Inflammatory macrophage treated with lipopolysaccharide for 1 hour (primary cell): ENCODE data around the gene SSX2IP.
"Not testable (repeated sequence)": the region's sequence is repeated elsewhere in the genome, so short reads cannot be mapped to it uniquely, and the experiment has no call there.

Experiments used
- DNase-seq, 2 donors: peaks; one replicate each; pipeline ENCODE4 v3.0.0-alpha.2; 2020 to 2022

SSX2IP gene

DNA sequence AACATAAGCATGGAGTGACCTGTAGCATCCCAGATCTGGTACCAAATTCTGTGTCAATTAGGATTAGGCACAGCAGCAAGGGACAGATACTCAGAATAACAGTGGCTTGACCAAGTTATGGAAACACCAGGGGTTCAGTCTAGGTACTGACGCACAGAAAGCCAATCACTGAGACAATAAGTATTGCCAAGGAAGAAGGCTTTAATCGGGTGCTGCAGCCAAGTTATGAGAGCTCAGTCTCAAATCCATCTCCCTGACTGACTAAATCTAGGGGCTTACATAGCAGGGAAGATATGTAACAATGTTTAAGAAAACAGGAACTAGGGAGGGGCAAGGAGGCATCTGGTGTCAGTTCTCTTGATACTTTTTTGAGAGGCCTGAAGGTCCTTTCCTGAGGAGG, 76.4 kb downstream of the SSX2IP start:
- DNase-seq: no peak

DNA sequence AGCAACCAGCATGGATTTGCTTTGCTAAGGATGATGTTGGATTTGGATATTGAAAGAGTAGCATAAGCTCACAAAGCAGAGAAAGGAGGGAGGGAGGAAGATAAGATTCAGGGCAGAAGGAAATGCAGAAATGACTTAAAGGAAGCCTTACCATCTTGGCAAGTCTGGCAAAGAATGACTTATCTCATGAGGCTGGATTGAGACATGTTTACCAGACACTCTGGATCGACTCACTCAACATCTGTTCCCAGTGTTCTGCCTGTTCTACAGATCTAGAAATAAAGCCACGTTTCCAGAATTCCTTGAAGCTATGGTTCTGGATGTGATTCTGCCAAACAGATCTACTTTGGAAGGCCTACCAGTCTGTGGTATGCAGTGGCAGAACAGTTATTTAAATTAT, 77.2 kb downstream of the SSX2IP start:
- no peak for DNase-seq

DNA sequence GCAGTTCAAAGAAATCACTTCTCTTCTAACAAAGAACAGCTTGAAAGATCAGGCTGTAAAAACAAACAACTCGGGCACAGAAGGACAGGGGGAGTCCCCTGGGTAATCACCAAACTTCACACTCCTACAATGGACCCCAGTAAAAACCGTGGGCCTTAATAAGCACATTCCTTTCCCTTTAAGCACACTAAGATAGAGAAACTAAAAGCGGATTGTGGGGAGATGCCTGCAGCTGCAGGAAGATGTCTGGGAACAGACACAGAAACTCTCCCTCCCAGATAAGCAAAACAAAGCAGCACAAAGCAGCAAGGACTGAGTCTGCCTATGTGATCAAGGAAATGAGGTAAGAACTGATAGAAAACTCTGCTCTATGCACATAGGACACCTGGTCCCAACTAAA, 78.5 kb downstream of the SSX2IP start:
- no peak for DNase-seq

DNA sequence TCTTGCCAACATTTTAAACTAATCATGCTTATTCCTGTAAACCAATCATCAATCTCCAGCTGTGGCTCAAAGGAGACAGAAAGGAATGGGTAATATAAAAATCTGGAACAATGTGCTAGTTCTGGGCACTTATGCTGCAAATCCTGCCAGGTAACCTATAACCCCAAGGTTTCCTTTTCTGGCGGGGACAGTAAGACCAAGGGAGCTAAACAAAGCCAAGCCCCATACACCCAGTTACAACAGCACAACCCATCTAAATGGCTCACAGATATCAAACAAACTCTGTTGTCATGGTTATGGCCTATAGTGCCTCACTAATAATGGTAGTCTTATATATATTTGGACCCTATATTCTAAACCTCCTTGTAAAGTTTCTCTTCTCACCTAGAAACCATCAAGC, 79.2 kb downstream of the SSX2IP start:
- DNase-seq: no peak

DNA sequence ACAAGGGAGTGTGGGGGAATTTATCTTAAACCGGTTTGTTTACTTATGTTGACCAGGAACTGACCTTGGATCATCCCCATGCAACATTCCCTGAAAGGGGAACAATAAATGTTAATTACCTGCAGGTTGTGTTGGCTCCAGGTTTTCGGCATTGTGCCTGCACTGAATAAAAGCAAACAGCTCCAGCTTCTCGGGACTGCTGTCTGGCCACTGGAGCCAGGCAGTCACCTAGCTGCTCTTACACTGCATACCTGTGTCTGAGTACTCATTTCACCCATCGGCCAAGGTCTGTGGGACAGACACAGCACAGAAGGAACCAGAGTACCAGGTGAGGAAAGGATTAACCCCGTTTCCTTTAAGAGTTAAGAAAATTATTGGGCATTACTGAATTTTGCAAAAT, 83.3 kb downstream of the SSX2IP start:
- DNase-seq: no peak

DNA sequence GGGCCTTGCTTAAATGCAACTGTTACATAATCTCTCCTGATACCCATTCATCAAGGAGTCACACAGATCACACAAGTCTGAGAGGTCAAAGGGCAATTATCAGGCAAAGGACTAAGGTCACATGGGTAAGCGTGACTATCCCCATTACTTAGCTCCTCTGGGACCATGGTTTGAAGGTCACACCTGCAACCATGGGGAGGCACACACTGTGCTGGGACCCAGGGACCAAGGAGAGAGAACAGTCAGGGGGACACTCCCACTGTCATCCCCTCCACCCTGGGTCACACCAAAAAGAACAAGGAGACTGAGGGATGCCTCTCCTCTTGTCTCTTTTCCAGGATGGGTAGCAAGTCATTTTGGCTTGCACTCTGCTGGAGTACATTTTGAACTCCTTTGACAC, 85.1 kb downstream of the SSX2IP start:
- DNase-seq: no peak

DNA sequence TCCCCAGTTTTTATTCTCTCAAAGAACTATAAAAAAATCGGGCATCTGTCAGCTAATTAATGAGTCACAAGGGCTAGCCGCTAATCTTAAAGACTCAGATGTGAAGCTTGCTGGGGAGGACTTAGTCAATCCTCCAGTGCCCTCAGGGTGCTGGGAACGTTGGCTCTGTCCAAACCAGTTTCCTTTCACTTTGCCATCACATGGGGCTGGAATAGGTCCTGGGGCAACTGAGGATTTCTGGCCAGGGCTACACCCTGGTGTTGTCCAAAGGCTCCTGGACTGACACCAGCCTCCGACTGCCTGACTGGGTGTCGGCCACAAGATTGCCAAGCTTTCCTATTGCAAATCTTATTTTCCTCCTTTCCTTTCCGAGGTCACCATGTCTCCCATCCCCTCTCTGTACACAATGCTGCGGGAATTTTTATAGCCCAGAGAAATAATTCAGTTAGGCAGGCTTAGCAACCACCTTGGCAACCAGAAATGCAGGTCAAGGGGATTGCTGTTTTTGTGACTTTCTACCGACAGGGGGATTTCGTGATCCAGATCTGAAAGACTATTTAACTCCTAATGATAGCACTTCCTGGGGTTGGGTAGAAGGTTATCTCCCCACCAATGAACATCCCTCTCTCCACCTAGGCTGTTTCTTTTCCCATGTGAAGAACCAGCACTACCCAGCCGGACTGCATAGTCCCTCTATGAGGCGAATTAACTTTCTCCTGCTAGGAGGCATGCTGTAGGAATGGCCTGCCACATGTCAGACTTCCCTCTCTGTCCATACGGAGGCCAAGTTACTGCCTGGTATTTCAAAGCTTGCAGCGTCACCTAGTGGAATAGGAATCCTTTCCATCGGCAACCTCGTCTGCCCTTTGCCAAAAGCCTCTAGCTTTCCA, 86.1 kb downstream of the SSX2IP start:
- DNase-seq: no peak

DNA sequence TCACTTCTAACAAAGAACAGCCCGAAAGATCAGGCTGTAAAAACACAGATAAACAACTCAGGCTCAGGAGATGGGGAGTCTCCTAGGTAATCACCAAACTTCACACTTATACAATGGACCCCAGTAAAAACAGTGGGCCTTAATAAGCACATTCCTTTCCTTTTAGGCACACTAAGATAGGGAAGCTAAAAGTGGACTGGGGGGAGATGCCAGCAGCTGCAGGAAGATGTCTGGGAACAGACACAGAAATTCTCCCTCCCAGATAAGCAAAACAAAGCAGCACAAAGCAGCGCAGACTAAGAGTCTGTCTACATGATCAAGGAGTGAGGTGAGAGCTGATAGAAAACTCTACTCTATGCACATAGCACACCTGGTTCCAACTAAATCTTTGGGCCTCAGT, 87.0 kb downstream of the SSX2IP start:
- DNase-seq: no peak

DNA sequence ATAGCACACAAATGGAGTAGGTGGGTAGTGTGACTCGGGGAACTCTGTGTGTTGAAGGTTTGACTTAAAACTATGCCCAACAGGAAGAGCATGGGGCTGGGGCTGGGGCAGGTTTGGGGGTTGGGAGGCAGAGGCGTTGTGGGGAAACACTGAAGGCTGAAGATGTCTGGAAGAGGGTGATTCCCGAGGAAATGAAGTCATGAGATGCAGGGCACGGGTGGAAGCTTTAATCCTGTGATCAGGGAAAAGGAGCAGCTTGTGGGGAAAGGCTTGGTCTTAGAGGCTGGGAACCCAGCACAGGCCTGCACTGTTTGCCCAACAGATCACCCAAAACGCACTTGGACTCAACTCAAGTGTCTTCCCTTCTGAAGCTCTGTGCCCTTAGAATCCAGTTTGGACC, 89.5 kb downstream of the SSX2IP start:
- DNase-seq: no peak

DNA sequence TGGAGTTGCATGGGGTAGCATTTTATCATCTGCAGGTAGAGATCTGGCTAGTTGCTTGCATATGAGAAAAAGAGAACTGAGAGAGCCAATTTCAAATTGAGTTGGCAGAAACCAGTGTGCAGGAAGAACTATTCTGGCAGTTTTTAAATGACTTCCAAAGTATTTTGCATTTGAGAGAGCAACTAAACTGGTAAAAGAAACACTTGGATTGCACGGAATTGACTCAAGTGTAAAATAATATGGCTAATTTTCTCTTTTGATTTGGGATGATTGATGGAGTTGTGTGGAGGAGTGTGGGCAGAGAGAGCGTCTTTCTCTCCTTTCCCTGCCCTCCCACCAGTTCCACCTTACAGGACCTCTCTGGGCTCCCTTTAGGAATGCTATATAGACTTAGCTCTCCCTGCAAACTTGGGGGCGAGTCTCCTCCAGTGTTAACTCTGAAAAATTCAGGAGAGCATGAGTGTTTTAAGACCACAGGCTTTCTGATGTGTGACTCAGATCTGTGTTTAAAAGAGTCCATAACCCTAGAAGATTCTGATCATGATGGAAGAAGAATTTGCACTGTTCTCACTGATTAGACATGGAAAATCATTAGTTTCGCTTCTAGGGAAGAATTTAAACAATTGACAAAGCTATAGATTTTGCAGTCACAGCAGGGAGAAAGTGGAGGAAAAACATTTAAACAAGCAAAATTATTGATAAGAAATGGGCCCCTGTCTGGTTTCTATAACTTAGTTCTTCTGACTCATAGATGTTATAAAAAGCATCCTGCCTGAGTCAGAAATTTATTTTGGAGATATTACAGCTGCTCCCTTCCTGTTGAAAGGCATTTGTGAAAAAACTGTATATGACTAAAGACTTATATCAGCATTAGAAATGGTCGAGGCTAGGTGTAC, 91.2 kb downstream of the SSX2IP start:
- DNase-seq: no peak

DNA sequence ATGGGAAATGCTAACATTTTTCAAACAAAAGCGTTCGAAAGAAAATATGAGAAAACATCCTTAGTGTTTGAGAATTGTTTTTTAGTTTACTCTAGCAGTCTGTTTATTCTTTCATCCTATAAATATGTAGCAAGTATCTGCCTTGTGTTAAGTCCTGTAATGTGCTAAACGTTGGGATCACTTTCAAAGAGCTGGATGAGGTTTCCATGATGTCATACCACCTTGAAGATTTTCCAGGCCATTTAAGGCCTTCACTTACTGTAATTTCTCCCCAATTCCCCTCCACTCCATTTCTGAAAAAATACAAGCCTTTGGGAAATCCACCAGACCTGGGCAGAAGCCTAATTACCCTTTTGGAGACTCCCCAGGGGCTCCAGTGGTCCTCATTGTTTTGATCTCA, 91.8 kb downstream of the SSX2IP start:
- DNase-seq: no peak

DNA sequence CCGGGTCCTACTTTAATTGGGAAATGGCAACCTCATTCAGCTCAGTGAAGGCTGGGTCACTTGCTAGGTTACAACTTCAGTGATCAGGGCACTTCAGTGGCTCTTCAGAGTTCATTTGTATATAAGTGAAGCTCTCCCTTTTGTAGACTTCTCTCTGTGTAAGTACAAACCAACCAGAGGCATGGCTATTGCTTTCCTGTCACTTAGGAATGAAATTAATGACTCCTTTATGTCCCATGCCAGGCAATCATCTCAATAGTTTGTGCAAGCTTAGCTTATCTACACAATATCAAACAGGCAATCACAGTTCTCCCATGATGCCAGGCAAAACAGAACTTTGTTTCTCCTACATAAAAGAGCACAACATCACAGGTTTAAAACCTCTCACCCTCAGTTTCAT, 93.2 kb downstream of the SSX2IP start:
- no peak for DNase-seq

DNA sequence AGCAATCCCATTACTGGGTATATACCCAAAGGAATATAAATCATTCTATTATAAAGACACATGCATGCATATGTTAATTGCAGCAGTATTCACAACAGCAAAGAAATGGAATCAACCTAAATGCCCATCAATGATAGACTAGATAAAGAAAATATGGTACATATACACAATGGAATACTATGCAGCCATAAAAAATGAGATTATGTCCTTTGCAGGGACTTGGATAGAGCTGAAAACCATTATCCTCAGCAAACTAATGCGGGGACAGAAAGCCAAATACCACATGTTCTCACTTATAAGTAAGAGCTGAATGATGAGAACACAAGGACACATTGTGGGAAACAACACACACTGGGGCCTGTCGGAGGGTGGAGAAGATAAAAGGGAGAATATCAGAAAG, 95.3 kb downstream of the SSX2IP start:
- DNase-seq: not testable (repeated sequence)
